Natural killer cell (primary cell): ENCODE data around the gene STK16. TPM values are rescaled to one million over a fixed set of nuclear protein-coding genes. Genes with fewer than 3 reads are reported as not detected.

ENCODE experiments used
- ATAC-seq, 3 donors: fragments of 150-1000 bp in 2 of 3; fragments of 200-7000 bp in 1 of 3; cut with Tn5 transposase; 1 replicate in 1 of 3; 2 replicates in 2 of 3; pipeline ENCODE4 v1.10.0; 2021; ENCODE audit warnings: mild to moderate bottlenecking in 2 of 3, moderate library complexity in 2 of 3
- DNase-seq, 2 donors: peaks; one replicate each; pipeline versions ENCODE4 v3.0.0 to v3.0.0-alpha.2; 2013 to 2021; ENCODE audit warnings: mixed read lengths in 1 of 2
- H3K27ac ChIP-seq: one replicate; pipeline ENCODE4 v1.5.1; 2013; ENCODE audit warnings: mild to moderate bottlenecking, low read length
- H3K27me3 ChIP-seq: one replicate; pipeline ENCODE4 v1.6.1; 2013; ENCODE audit warnings: low read length; ENCODE audit not compliant: control insufficient read depth, insufficient read depth
- H3K36me3 ChIP-seq: one replicate; pipeline ENCODE4 v1.6.1; 2013; ENCODE audit warnings: low read length; ENCODE audit not compliant: control insufficient read depth, insufficient read depth
- H3K4me1 ChIP-seq: one replicate; pipeline ENCODE4 v1.6.1; 2013; ENCODE audit warnings: low read length; ENCODE audit not compliant: control insufficient read depth, insufficient read depth
- H3K4me3 ChIP-seq: one replicate; pipeline ENCODE4 v1.5.1; 2013; ENCODE audit warnings: low read length
- H3K9me3 ChIP-seq: one replicate; pipeline ENCODE4 v1.6.1; 2013; ENCODE audit warnings: low read length; ENCODE audit not compliant: control insufficient read depth, insufficient read depth
- H3K27ac Mint-ChIP-seq, 2 donors: one replicate each; pipeline ENCODE4 v1.8.0; 2022; ENCODE audit warnings: mild to moderate bottlenecking in 2 of 2, mixed read lengths in 2 of 2, moderate library complexity in 1 of 2
- H3K27me3 Mint-ChIP-seq, 2 donors: one replicate each; pipeline ENCODE4 v1.8.0; 2022; ENCODE audit warnings: low read depth in 2 of 2, mixed read lengths in 2 of 2
- H3K36me3 Mint-ChIP-seq: one replicate; pipeline ENCODE4 v1.8.0; 2022; ENCODE audit warnings: mixed read lengths
- H3K4me1 Mint-ChIP-seq, 2 donors: one replicate each; pipeline ENCODE4 v1.8.0; 2022; ENCODE audit warnings: mixed read lengths in 2 of 2
- H3K4me3 Mint-ChIP-seq: one replicate; pipeline ENCODE4 v1.8.0; 2022; ENCODE audit warnings: mild to moderate bottlenecking, moderate library complexity, mixed read lengths
- H3K9me3 Mint-ChIP-seq, 2 donors: one replicate each; pipeline ENCODE4 v1.8.0; 2022; ENCODE audit warnings: mixed read lengths in 2 of 2
- CTCF ChIP-seq: fragments of 200-600 bp; IDR thresholded peaks from one replicate; pipeline ENCODE4 v1.8.0; 2022; ENCODE audit warnings: antibody characterized with exemption
- WGBS: methylation state at CpG from one replicate; pipeline ENCODE4 v1.1.7; 2013; ENCODE audit warnings: missing lambda C conversion rate; ENCODE audit not compliant: insufficient coverage; 5-methylcytosine and 5-hydroxymethylcytosine counted together
- intact Hi-C: fragments of 100-400 bp; cut with micrococcal nuclease; formaldehyde crosslinking; loops from one replicate; pipeline ENCODE4 v1.14.2; 2022
- total RNA-seq, 4 donors: library from RNA; stranded (reverse); fragments of 120-200 nt in 1 of 4; gene quantifications; one replicate each; pipeline versions ENCODE4 v1.2.3 to v1.2.4, GENCODE V29; 2013 to 2022

The STK16 gene
- total RNA-seq, 3 donors from 2014 or later (not counting 1 experiment from before 2014, with no cell fraction given), result 28.7 to 32.5 (median 32.4) TPM

- no peaks in the 10 kb centered on the region for H3K36me3 Mint-ChIP-seq
- no peak for ATAC-seq
Measured at GRCh38 chr2:219251656-219252055, 6.4 kb downstream of the STK16 start.

GRCh38 chr2:219252084-219252483 lies 6.8 kb downstream of the STK16 start:
- Histone ChIP-seq H3K4me1 (peaks cover 69% of the 10 kb centered on the region), H3K4me3 (peak overlapping the region; percentile 93), H3K27ac (peak overlapping the region; percentile 81), H3K27me3 (no peaks in the 10 kb centered on the region), H3K36me3 (peaks cover 40% of the 10 kb centered on the region), H3K9me3 (no peaks in the 10 kb centered on the region)
- DNase-seq (peak in 1 of 2 donors; percentile 45), ATAC-seq (no peak)
- no peak for TF ChIP-seq CTCF
- WGBS, result 74% methylated on average over 4 of the region's 5 CpGs
- intact Hi-C loops, result no loop called here
- Mint-ChIP-seq H3K4me1 (peaks cover 48 to 67% of the 10 kb centered on the region in 2 donors), H3K27me3 (peaks cover 0 to 3% of the 10 kb centered on the region in 2 donors), H3K27ac (peak overlapping the region; percentile 86 to 98), H3K4me3 (peak overlapping the region; percentile 88), H3K9me3 (no peaks in the 10 kb centered on the region), H3K36me3 (no peaks in the 10 kb centered on the region)

More at GRCh38 chr2:219251656-219252055, 6.4 kb downstream of the STK16 start:
- DNase-seq, result no peak
- no peak for TF ChIP-seq CTCF
- Mint-ChIP-seq H3K27ac (peak overlapping the region; percentile 86 to 98), H3K4me1 (peaks cover 52 to 71% of the 10 kb centered on the region in 2 donors), H3K27me3 (peaks cover 0 to 3% of the 10 kb centered on the region in 2 donors), H3K9me3 (no peaks in the 10 kb centered on the region), H3K4me3 (peak overlapping the region; percentile 88)
- 82% methylated on average over 6 of the region's 6 CpGs for WGBS
- Histone ChIP-seq H3K4me1 (peaks cover 73% of the 10 kb centered on the region), H3K36me3 (peaks cover 40% of the 10 kb centered on the region), H3K9me3 (no peaks in the 10 kb centered on the region), H3K4me3 (peak overlapping the region; percentile 93), H3K27me3 (no peaks in the 10 kb centered on the region), H3K27ac (peak overlapping the region; percentile 81)
- intact Hi-C loops, result no loop called here

- H3K9me3 Mint-ChIP-seq, result no peaks in the 10 kb centered on the region
- no peak for ATAC-seq
- Histone ChIP-seq H3K27me3 (no peaks in the 10 kb centered on the region), H3K36me3 (peaks cover 40% of the 10 kb centered on the region), H3K27ac (peak overlapping the region; percentile 81), H3K9me3 (no peaks in the 10 kb centered on the region), H3K4me3 (peak overlapping the region; percentile 93), H3K4me1 (peaks cover 64% of the 10 kb centered on the region)
- H3K4me3 Mint-ChIP-seq, result peak overlapping the region; percentile 88
- no peaks in the 10 kb centered on the region for H3K36me3 Mint-ChIP-seq
- peak in 1 of 2 donors; percentile 63 for DNase-seq
- 2% methylated on average over 9 of the region's 9 CpGs for WGBS
- H3K27ac Mint-ChIP-seq, result peak overlapping the region; percentile 86 to 98
- no peak for TF ChIP-seq CTCF
- peaks cover 43 to 63% of the 10 kb centered on the region in 2 donors for H3K4me1 Mint-ChIP-seq
- H3K27me3 Mint-ChIP-seq, result peaks cover 0 to 3% of the 10 kb centered on the region in 2 donors
- intact Hi-C loops, result no loop called here
Measured at GRCh38 chr2:219252570-219252899, 7.3 kb downstream of the STK16 start.
